GM12874 (cell line): ENCODE results near the gene DCLK1.
A peak's percentile ranks its signal among the peaks of the same experiment; 100 is the strongest.

Experiments
- CTCF ChIP-seq: IDR thresholded peaks from 2 replicates; pipeline ENCODE4 v1.5.1; 2011; ENCODE audit warnings: low read depth, mild to moderate bottlenecking, control low read depth, low read length, moderate library complexity; ENCODE audit not compliant: insufficient read depth

Gene DCLK1

GRCh38 chr13:35789335-35790165 lies 341.6 kb downstream of the DCLK1 start:
- peak; percentile 28; the same call in 1 of the 2 replicates for TF ChIP-seq CTCF

GRCh38 chr13:35787937-35788336 lies 343.2 kb downstream of the DCLK1 start:
- TF ChIP-seq CTCF = no peak

GRCh38 chr13:35785576-35786303 lies 345.4 kb downstream of the DCLK1 start:
- TF ChIP-seq CTCF = no peak

GRCh38 chr13:35784286-35784951 lies 346.8 kb downstream of the DCLK1 start:
- no peak for TF ChIP-seq CTCF

- TF ChIP-seq CTCF = no peak
Measured at GRCh38 chr13:35782793-35783192, 348.4 kb downstream of the DCLK1 start.

GRCh38 chr13:35781036-35782000 lies 349.9 kb downstream of the DCLK1 start:
- TF ChIP-seq CTCF = no peak

- no peak for TF ChIP-seq CTCF
Measured at GRCh38 chr13:35780613-35781012, 350.6 kb downstream of the DCLK1 start.
